Breast epithelium (tissue), 4 donors: ENCODE results near the gene SCAP. TPM values are rescaled to one million over a fixed set of nuclear protein-coding genes. Genes with fewer than 3 reads are reported as not detected.

Experiments used
- DNase-seq, 2 donors: peaks; one replicate each; pipeline ENCODE4 v3.0.0-alpha.2; 2019; ENCODE audit warnings: low spot score in 2 of 2
- H3K27ac ChIP-seq, 2 donors: fragments of 200-600 bp; sonication (generic) in 1 of 2; one replicate each; pipeline ENCODE4 v1.5.1; 2016 to 2019; ENCODE audit warnings: mild to moderate bottlenecking in 1 of 2
- H3K27me3 ChIP-seq, 2 donors: fragments of 200-600 bp; sonication (generic) in 1 of 2; one replicate each; pipeline versions ENCODE4 v1.5.1 to v1.6.0; 2017 to 2019; ENCODE audit warnings: control low read depth in 1 of 2, mild to moderate bottlenecking in 1 of 2
- H3K36me3 ChIP-seq: fragments of 200-600 bp; one replicate; pipeline ENCODE4 v1.5.1; 2019
- H3K4me1 ChIP-seq, 2 donors: fragments of 200-600 bp; sonication (generic); one replicate each; pipeline ENCODE4 v1.5.1; 2016 to 2019; ENCODE audit warnings: control low read depth in 1 of 2
- H3K4me3 ChIP-seq, 3 donors: fragments of 200-600 bp; sonication (generic); 1 replicate in 2 of 3; 2 replicates in 1 of 3; pipeline ENCODE4 v1.5.1; 2016 to 2019; ENCODE audit warnings: mild to moderate bottlenecking in 3 of 3, moderate library complexity in 2 of 3
- H3K9me3 ChIP-seq, 2 donors: fragments of 200-600 bp; sonication (generic) in 1 of 2; one replicate each; pipeline ENCODE4 v1.5.1; 2016 to 2019; ENCODE audit warnings: control low read depth in 1 of 2
- CTCF ChIP-seq, 3 donors: fragments of 450-650 bp; IDR thresholded peaks; one replicate each; pipeline ENCODE4 v1.5.1; 2016 to 2017; ENCODE audit warnings: antibody characterized with exemption in 3 of 3, mild to moderate bottlenecking in 3 of 3, moderate library complexity in 3 of 3
- POLR2A ChIP-seq: fragments of 450-650 bp; IDR thresholded peaks from one replicate; pipeline ENCODE4 v1.6.1; 2016; ENCODE audit warnings: antibody characterized with exemption, mild to moderate bottlenecking, moderate library complexity
- POLR2AphosphoS5 ChIP-seq, 3 donors: sonication (generic); formaldehyde crosslinking; IDR thresholded peaks; one replicate each; pipeline ENCODE4 v1.6.1; 2017; ENCODE audit warnings: antibody characterized with exemption in 3 of 3
- intact Hi-C: fragments of 100-400 bp; cut with DNase I; formaldehyde crosslinking; loops from one replicate; pipeline ENCODE4 v1.15.1; 2023; ENCODE audit warnings: low total_unique reads
- total RNA-seq, 3 donors: library from RNA; depleted of rRNA; stranded (reverse); fragments of >200 nt; gene quantifications; one replicate each; pipeline ENCODE4 v1.1.0, GENCODE V29; 2016

SCAP gene
- total RNA-seq, 3 donors from 2014 or later: 54.7 to 78.0 (median 72.7) TPM

- H3K36me3 ChIP-seq: peaks cover 18% of the 10 kb centered on the region
- H3K4me3 ChIP-seq: no peak overlapping the region
- H3K9me3 ChIP-seq: no peaks in the 10 kb centered on the region
- no peak for DNase-seq
- peaks cover 0 to 6% of the 10 kb centered on the region in 2 donors for H3K4me1 ChIP-seq
- intact Hi-C loops: no loop called here
- H3K27me3 ChIP-seq: no peaks in the 10 kb centered on the region
- TF ChIP-seq POLR2AphosphoS5 (IDR thresholded peaks at IDR 0.05) (no peak), POLR2A (no peak), CTCF (IDR thresholded peaks at IDR 0.05) (no peak)
- H3K27ac ChIP-seq: peak overlapping the region; percentile 64 to 69
Observed at GRCh38 chr3:47414161-47414564, 61.6 kb downstream of the SCAP start.

GRCh38 chr3:47413751-47414150 lies 62.0 kb downstream of the SCAP start:
- peak overlapping the region; percentile 64 to 69 for H3K27ac ChIP-seq
- peaks cover 18% of the 10 kb centered on the region for H3K36me3 ChIP-seq
- peak in 1 of 2 donors; percentile 55 for DNase-seq
- no peaks in the 10 kb centered on the region for H3K27me3 ChIP-seq
- intact Hi-C loops: no loop called here
- no peak overlapping the region for H3K4me3 ChIP-seq
- TF ChIP-seq CTCF (IDR thresholded peaks at IDR 0.05) (no peak), POLR2A (no peak)
- peaks cover 0 to 6% of the 10 kb centered on the region in 2 donors for H3K4me1 ChIP-seq
- H3K9me3 ChIP-seq: no peaks in the 10 kb centered on the region

GRCh38 chr3:47412842-47413520 lies 62.8 kb downstream of the SCAP start:
- Histone ChIP-seq H3K4me1 (peaks cover 0 to 6% of the 10 kb centered on the region in 2 donors), H3K27ac (peak overlapping the region in 1 of 2 donors; percentile 69), H3K9me3 (no peaks in the 10 kb centered on the region), H3K36me3 (peaks cover 18% of the 10 kb centered on the region), H3K27me3 (no peaks in the 10 kb centered on the region), H3K4me3 (no peak overlapping the region)
- intact Hi-C loops: loop anchor here (1.0 kb wide), 1 partner anchor 27 kb away; no protein-coding TSS in a partner anchor
- no peak for DNase-seq
- no peak for TF ChIP-seq CTCF (IDR thresholded peaks at IDR 0.05)
- no peak for TF ChIP-seq POLR2AphosphoS5 (IDR thresholded peaks at IDR 0.05)
- no peak for TF ChIP-seq POLR2A

- intact Hi-C loops: loop anchor here (1.0 kb wide), 1 partner anchor 28 kb away; no protein-coding TSS in a partner anchor
Observed at GRCh38 chr3:47412453-47412756, 63.3 kb downstream of the SCAP start.

More at GRCh38 chr3:47412453-47412756, 63.3 kb downstream of the SCAP start:
- Histone ChIP-seq H3K36me3 (peaks cover 18% of the 10 kb centered on the region), H3K4me1 (peaks cover 0 to 6% of the 10 kb centered on the region in 2 donors), H3K4me3 (no peak overlapping the region), H3K9me3 (no peaks in the 10 kb centered on the region), H3K27me3 (no peaks in the 10 kb centered on the region), H3K27ac (no peak overlapping the region)
- no peak for DNase-seq
- no peak for TF ChIP-seq POLR2A
- TF ChIP-seq POLR2AphosphoS5 (IDR thresholded peaks at IDR 0.05): no peak
- no peak for TF ChIP-seq CTCF (IDR thresholded peaks at IDR 0.05)
